Upper lobe of right lung (tissue), 1 donor: ENCODE measurements around the gene KANK2. TPM values are rescaled to one million over a fixed set of nuclear protein-coding genes. Genes with fewer than 3 reads are reported as not detected.
"Not testable (repeated sequence)": the region's sequence is repeated elsewhere in the genome, so short reads cannot be mapped to it uniquely, and the experiment has no call there.

Experiments
- ATAC-seq: fragments of 200-7000 bp; cut with Tn5 transposase; one replicate; pipeline ENCODE4 v1.9.1; 2020; ENCODE audit warnings: mild to moderate bottlenecking, moderate library complexity
- DNase-seq: peaks from one replicate; pipeline ENCODE4 v3.0.0-alpha.2; 2020
- H3K27ac ChIP-seq: fragments of 200-600 bp; one replicate; pipeline ENCODE4 v1.8.0; 2022
- H3K27me3 ChIP-seq: fragments of 200-600 bp; one replicate; pipeline ENCODE4 v1.8.0; 2022; ENCODE audit warnings: mild to moderate bottlenecking
- H3K36me3 ChIP-seq: fragments of 200-600 bp; one replicate; pipeline ENCODE4 v1.8.0; 2022
- H3K4me1 ChIP-seq: fragments of 200-600 bp; one replicate; pipeline ENCODE4 v1.8.0; 2022
- H3K4me3 ChIP-seq: fragments of 200-600 bp; one replicate; pipeline ENCODE4 v1.8.0; 2022; ENCODE audit warnings: mild to moderate bottlenecking
- H3K9me3 ChIP-seq: fragments of 200-600 bp; one replicate; pipeline ENCODE4 v1.8.0; 2022
- intact Hi-C: fragments of 100-400 bp; cut with DNase I; formaldehyde crosslinking; loops from one replicate; pipeline ENCODE4 v1.11.0; 2022
- total RNA-seq: library from RNA; stranded (reverse); fragmentation: NEBNext Ultra II Directional; extraction: Animal tissue kit (Norgen Biotek cat#: 25700); gene quantifications from one replicate; pipeline ENCODE4 v1.2.1, GENCODE V29; 2021
- TF ChIP-seq, protein P1 (sequence below): fragments of 200-600 bp; IDR thresholded peaks from one replicate; pipeline ENCODE4 v1.8.0; 2022; ENCODE audit warnings: antibody characterized with exemption
- donor health status: DM: no; HTN: yes; CAD: no; lungs with severe emphysema.

KANK2 gene
- total RNA-seq, 1 donor from 2014 or later: 268 TPM

DNA sequence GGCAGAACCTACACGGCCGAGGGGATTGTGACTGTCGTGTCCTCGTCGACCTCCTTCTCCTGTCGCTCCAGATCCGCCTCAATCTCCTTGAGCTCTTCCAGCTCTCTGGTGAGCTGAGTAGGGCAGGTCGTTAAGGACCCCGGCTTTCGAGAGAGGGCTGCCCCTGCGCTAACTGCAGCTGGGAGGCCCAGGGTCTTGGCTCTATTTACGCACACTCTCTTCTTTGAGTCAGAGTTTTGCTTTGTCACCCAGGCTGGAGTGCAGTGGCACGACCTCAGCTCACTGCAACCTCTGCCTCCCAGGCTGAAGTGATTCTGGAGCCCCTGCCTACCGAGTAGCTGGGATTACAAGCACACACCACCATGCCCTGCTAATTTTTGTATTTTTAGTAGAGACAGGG lies 49.3 kb downstream of the KANK2 start:
- no peak for ATAC-seq
- TF ChIP-seq, protein P1, sequence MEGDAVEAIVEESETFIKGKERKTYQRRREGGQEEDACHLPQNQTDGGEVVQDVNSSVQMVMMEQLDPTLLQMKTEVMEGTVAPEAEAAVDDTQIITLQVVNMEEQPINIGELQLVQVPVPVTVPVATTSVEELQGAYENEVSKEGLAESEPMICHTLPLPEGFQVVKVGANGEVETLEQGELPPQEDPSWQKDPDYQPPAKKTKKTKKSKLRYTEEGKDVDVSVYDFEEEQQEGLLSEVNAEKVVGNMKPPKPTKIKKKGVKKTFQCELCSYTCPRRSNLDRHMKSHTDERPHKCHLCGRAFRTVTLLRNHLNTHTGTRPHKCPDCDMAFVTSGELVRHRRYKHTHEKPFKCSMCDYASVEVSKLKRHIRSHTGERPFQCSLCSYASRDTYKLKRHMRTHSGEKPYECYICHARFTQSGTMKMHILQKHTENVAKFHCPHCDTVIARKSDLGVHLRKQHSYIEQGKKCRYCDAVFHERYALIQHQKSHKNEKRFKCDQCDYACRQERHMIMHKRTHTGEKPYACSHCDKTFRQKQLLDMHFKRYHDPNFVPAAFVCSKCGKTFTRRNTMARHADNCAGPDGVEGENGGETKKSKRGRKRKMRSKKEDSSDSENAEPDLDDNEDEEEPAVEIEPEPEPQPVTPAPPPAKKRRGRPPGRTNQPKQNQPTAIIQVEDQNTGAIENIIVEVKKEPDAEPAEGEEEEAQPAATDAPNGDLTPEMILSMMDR: no peak
- H3K27ac ChIP-seq: no peak overlapping the region

DNA sequence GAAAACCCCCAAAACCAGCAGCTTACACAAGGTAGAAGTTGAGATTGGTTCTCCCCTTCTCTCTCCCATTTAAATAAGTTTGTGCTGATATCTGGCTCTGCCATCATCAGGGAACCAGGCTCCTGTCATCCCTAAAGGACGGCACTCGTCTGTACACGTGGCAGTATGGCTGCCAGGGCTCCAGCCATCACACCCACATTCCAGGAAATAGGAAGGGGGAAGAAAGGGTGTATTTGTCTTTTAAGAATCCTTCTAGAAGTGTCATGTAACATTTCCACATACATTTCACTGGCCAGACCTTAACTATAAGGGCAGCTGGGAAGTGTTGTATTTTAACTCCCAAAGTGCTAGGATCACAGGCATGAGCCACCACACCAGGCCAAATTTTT lies 51.8 kb downstream of the KANK2 start:
- intact Hi-C loops: no loop called here
- TF ChIP-seq, protein P1: no peak
- ATAC-seq: no peak

More for the DNA sequence above, 49.3 kb downstream of the KANK2 start:
- H3K9me3 ChIP-seq: no peaks in the 10 kb centered on the region
- peaks cover 27% of the 10 kb centered on the region for H3K4me1 ChIP-seq
- DNase-seq: no peak
- intact Hi-C loops: no loop called here
- H3K36me3 ChIP-seq: no peaks in the 10 kb centered on the region
- H3K4me3 ChIP-seq: no peak overlapping the region
- no peaks in the 10 kb centered on the region for H3K27me3 ChIP-seq

GRCh38 chr19:11142528-11143171 lies 54.7 kb downstream of the KANK2 start:
- DNase-seq: peak; percentile 95
- Histone ChIP-seq H3K27me3 (no peaks in the 10 kb centered on the region), H3K4me1 (peaks cover 54% of the 10 kb centered on the region), H3K27ac (peak overlapping the region; percentile 98), H3K9me3 (no peaks in the 10 kb centered on the region), H3K4me3 (peak overlapping the region; percentile 31), H3K36me3 (no peaks in the 10 kb centered on the region)
- peak; percentile 81 for ATAC-seq
- intact Hi-C loops: no loop called here
- TF ChIP-seq, protein P1: no peak

More for the DNA sequence above, 51.8 kb downstream of the KANK2 start:
- Histone ChIP-seq H3K4me3 (no peak overlapping the region), H3K27me3 (no peaks in the 10 kb centered on the region), H3K27ac (peak overlapping the region; percentile 98), H3K36me3 (no peaks in the 10 kb centered on the region), H3K4me1 (peaks cover 31% of the 10 kb centered on the region), H3K9me3 (no peaks in the 10 kb centered on the region)
- no peak for DNase-seq

GRCh38 chr19:11141937-11142527 lies 55.3 kb downstream of the KANK2 start:
- Histone ChIP-seq H3K27me3 (no peaks in the 10 kb centered on the region), H3K9me3 (no peaks in the 10 kb centered on the region), H3K36me3 (no peaks in the 10 kb centered on the region), H3K4me3 (no peak overlapping the region), H3K27ac (peak overlapping the region; percentile 98), H3K4me1 (peaks cover 54% of the 10 kb centered on the region)
- intact Hi-C loops: no loop called here
- no peak for ATAC-seq
- TF ChIP-seq, protein P1: peak; percentile 19
- peak; percentile 70 for DNase-seq

DNA sequence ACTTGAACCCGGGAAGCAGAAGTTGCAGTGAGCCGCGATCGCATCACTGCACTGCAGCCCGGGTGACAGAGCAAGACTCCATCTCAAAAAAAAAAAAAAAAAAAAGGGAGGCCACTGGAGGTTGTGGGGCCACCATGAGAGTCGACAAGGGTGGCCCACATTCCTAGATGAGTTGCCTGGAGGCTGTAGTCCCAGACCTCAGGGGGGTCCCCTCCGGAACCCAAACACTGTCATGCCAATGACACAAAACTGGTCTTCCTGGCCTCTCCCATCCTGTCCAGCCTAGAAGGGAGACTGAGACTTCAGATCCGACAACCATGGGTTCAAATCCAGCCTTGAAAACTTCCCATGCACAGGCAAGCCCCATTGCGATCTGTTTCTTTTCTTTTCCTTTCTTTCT lies 56.4 kb downstream of the KANK2 start:
- Histone ChIP-seq H3K27ac (no peak overlapping the region), H3K4me3 (no peak overlapping the region), H3K36me3 (no peaks in the 10 kb centered on the region), H3K27me3 (no peaks in the 10 kb centered on the region), H3K4me1 (peaks cover 54% of the 10 kb centered on the region), H3K9me3 (no peaks in the 10 kb centered on the region)
- intact Hi-C loops: no loop called here
- no peak for DNase-seq
- TF ChIP-seq, protein P1: no peak
- ATAC-seq: no peak

DNA sequence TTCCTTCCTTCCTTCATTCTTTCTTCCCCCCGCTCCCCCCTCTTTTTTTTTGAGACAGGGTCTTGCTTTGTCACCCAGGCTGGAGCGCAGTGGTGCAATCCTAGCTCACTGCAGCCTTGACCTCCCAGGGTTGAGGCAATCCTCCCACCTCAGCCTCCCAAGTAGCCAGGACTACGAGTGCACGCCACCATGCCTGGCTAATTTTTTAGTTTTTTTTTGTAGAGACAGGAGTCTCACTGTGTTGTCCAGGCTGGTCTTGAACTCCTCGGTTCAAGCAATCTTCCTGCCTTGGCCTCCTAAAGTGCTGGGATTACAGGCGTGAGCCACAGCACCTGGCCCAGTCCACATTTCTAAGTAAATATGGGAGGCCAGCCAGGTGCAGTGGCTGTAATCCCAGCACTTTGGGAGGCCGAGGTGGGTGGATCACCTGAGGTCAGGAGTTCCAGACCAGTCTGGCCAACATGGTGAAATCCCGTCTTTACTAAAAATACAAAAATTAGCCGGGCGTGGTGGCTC lies 57.3 kb downstream of the KANK2 start:
- H3K4me1 ChIP-seq: peaks cover 54% of the 10 kb centered on the region
- H3K27ac ChIP-seq: peak overlapping the region; percentile 84
- H3K36me3 ChIP-seq, H3K27me3 ChIP-seq, H3K9me3 ChIP-seq, intact Hi-C loops, DNase-seq, ATAC-seq, H3K4me3 ChIP-seq: not testable (repeated sequence)
